Stimulated activated effector memory CD8-positive, alpha-beta T cell treated with anti-CD3 and anti-CD28 coated beads, Interleukin-12 subunit alpha, Interleukin-12 subunit beta, amount 100 ng/mL, for 72 hours (primary cell): ENCODE results near the gene GRM1.
"Not testable (repeated sequence)": the region's sequence is repeated elsewhere in the genome, so short reads cannot be mapped to it uniquely, and the experiment has no call there.

Experiments
- ATAC-seq: fragments of 150-1000 bp; cut with Tn5 transposase; 2 replicates; pipeline ENCODE4 v1.10.0; 2021
- DNase-seq, 2 donors: peaks; one replicate each; pipeline ENCODE4 v3.0.0; 2021 to 2022; ENCODE audit warnings: low spot score in 2 of 2
- H3K27ac Mint-ChIP-seq: one replicate; pipeline ENCODE4 v1.8.0; 2022; ENCODE audit warnings: mild to moderate bottlenecking, mixed read lengths
- H3K36me3 Mint-ChIP-seq: one replicate; pipeline ENCODE4 v1.8.0; 2022; ENCODE audit warnings: mild to moderate bottlenecking, mixed read lengths
- H3K4me1 Mint-ChIP-seq: one replicate; pipeline ENCODE4 v1.8.0; 2022; ENCODE audit warnings: mixed read lengths
- H3K4me3 Mint-ChIP-seq: one replicate; pipeline ENCODE4 v1.8.0; 2022; ENCODE audit warnings: mild to moderate bottlenecking, mixed read lengths
- H3K9me3 Mint-ChIP-seq: one replicate; pipeline ENCODE4 v1.8.0; 2022; ENCODE audit warnings: mixed read lengths

The GRM1 gene

DNA sequence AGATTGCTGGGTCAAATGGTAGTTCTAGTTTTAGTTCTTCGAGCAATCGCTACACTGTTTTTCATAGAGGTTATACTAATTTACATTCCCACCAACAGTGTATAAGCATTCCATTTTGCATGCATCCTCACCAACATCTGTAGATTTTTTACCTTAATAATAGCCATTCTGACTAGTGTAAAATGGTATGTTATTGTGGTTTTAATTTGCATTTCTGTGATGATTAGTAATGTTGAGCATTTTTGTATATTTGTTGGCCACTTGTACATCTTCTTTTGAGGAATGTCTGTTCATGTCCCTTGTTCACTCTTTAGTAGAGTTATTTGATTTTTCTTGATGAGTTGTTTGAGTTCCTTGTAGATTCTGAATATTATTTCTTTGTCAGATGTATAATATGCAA lies 236.2 kb downstream of the GRM1 start:
- no peaks in the 10 kb centered on the region for H3K4me1 Mint-ChIP-seq
- H3K9me3 Mint-ChIP-seq = peaks cover 3% of the 10 kb centered on the region
- ATAC-seq (no peak), DNase-seq (no peak)
- H3K27ac Mint-ChIP-seq = no peak overlapping the region
- H3K36me3 Mint-ChIP-seq = no peaks in the 10 kb centered on the region
- no peak overlapping the region for H3K4me3 Mint-ChIP-seq

DNA sequence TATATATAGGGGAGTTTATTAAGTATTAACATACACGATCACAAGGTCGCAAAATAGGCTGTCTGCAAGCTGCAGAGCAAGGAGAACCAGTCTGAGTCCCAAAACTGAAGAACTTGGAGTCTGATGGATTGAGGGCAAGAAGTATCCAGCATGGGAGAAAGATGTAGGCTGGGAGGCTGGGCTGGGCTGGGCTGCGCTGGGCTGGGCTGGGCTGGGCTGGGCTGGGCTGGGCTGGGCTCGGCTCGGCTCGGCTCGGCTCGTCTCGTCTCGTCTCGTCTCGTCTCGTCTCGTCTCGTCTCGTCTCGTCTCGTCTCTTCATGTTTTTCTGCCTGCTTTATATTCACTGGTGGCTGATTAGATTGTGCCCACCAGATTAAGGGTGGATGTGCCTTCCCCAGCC lies 238.6 kb downstream of the GRM1 start:
- peaks cover 3% of the 10 kb centered on the region for H3K9me3 Mint-ChIP-seq
- no peak for ATAC-seq

DNA sequence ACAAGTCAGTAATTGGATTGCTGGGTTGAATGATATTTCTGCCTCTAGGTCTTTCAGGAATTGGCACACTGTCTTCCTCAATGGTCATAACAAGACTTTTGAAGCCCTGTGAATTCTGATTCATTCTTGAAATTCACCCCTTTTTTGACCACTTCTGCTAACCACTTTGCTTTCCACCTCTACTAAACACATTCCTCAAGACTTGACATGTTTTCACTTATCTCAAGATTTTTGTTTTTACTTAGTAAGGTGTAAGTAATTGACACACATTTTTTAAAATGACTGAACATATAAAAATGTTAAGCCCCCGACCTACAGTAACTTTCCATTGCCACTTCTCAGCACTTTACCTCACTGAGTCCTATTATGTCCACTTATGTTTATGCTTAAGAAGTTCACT lies 239.1 kb downstream of the GRM1 start:
- Mint-ChIP-seq H3K4me3 (no peak overlapping the region), H3K27ac (no peak overlapping the region), H3K9me3 (peaks cover 3% of the 10 kb centered on the region), H3K4me1 (no peaks in the 10 kb centered on the region), H3K36me3 (no peaks in the 10 kb centered on the region)
- ATAC-seq = no peak
- DNase-seq = no peak

More for the DNA sequence above, 238.6 kb downstream of the GRM1 start:
- no peaks in the 10 kb centered on the region for H3K36me3 Mint-ChIP-seq
- no peak overlapping the region for H3K4me3 Mint-ChIP-seq
- H3K4me1 Mint-ChIP-seq = no peaks in the 10 kb centered on the region
- H3K27ac Mint-ChIP-seq = no peak overlapping the region
- no peak for DNase-seq

DNA sequence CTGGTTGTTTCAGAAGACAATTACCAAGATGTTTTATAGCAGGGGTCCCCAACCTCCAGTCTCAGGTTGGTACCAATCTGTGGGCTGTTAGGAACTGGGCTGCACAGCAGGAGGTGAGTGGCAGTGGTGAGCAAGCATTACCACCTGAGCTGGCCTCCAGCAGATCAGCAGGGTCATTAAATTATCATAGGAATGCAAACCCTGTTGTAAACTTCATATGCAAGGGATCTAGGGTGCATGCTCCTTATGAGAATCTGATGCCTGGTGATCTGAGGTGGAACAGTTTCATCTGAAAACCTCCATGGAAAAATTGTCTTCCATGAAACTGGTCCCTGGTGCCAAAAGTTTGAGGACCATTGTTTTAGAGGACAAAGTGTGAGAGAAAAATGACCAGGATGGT lies 240.6 kb downstream of the GRM1 start:
- H3K27ac Mint-ChIP-seq = no peak overlapping the region

DNA sequence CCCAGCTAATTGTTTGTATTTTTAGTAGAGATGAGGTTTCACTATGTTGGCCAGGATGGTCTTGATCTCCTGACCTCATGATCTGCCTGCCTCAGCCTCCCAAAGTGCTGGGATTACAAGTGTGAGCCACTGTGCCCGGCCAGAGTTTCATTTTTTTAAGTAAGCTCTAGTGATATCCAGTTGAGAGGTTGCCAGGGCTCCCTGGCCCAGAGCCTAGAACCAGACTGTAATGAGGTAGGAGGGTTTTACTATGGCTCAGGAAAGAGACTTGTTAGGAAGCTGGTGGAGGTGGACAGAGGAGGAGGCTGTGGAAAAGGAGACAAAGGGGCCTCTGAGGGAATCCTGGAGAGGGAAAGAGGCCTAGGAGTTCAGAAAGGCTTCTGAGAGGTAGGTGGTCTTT lies 242.3 kb downstream of the GRM1 start:
- H3K36me3 Mint-ChIP-seq, ATAC-seq, H3K4me1 Mint-ChIP-seq, DNase-seq, H3K27ac Mint-ChIP-seq, H3K4me3 Mint-ChIP-seq, H3K9me3 Mint-ChIP-seq: not testable (repeated sequence)

More for the DNA sequence above, 240.6 kb downstream of the GRM1 start:
- Mint-ChIP-seq H3K36me3 (no peaks in the 10 kb centered on the region), H3K9me3 (peaks cover 3% of the 10 kb centered on the region), H3K4me3 (no peak overlapping the region), H3K4me1 (no peaks in the 10 kb centered on the region)
- DNase-seq = no peak
- ATAC-seq = no peak

DNA sequence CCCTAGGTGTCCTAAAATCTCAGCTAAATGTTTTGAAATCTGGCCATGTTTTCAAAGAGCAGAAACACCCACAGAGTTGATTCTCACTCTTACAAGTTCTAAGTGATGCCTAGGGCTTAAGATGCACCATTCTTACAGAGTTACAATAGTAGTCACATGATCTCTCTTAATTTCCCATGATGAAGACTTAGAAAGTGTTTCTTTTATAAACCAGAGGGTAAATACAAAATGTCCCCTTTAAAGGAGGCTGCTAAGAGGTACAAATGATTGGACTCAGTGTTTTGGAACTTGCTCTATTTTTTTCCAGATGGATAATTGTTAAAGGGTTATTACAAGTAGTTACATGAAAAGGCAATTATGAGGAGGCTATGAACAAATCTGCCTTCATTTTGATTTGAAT lies 244.6 kb downstream of the GRM1 start:
- Mint-ChIP-seq H3K4me1 (no peaks in the 10 kb centered on the region), H3K9me3 (peaks cover 3% of the 10 kb centered on the region), H3K36me3 (no peaks in the 10 kb centered on the region), H3K27ac (no peak overlapping the region), H3K4me3 (no peak overlapping the region)
- DNase-seq (no peak), ATAC-seq (no peak)

DNA sequence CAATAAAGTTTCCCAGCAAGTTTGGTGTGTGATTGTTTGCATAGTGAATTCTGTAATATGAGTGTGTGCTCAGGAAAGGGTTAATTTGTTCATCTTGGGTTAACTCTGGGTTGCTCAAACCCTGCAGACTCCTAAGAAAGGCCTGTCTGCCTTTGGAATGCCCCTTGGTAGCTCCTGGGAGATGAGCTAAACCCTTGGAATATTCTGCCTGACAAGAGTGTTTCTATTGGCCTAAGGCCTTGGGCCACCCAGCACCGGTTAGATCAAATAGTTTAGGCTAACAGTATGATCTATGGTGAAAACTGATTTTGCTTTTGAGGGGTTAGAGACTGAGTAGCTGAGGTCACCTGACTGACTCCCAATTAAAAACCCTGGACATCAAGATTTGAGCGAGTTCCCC lies 248.3 kb downstream of the GRM1 start:
- Mint-ChIP-seq H3K27ac (no peak overlapping the region), H3K9me3 (peaks cover 3% of the 10 kb centered on the region), H3K4me1 (no peaks in the 10 kb centered on the region), H3K36me3 (no peaks in the 10 kb centered on the region), H3K4me3 (no peak overlapping the region)
- no peak for DNase-seq
- ATAC-seq = no peak

DNA sequence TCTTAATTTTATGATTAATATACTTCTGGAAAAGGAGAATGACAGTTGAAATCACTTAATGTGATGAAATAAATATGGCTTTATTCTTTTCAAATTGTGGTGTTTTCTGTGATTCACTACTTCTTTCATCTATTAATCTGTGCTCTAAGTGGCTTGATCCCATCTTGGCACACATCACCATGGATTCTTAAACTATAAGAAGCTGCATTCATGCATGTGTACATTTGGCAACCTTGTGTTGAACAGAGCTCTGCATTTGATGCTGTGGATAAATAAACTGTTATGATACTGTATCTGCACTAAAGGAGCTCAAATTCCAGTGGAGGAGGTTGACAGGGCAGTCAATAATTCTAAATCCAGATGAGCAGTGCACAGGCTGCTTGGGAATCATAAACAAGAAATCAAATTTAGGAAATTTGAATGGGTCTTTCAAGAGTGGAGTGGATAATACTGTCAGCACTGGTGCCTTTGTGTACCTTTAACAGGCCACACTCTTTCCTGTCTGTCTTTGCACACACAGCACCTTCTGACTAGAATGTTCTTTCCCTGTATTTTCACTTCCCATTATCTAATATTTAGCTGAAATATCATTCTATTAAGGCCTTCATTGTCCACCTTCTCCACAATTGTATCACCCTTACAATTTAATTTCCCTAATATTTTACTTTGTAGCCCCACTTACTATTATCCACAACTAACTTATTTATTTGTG lies 252.9 kb downstream of the GRM1 start:
- H3K9me3 Mint-ChIP-seq = peaks cover 4% of the 10 kb centered on the region
- DNase-seq (no peak), ATAC-seq (no peak)
- no peaks in the 10 kb centered on the region for H3K4me1 Mint-ChIP-seq
- H3K36me3 Mint-ChIP-seq = no peaks in the 10 kb centered on the region
- no peak overlapping the region for H3K27ac Mint-ChIP-seq
- H3K4me3 Mint-ChIP-seq = no peak overlapping the region

DNA sequence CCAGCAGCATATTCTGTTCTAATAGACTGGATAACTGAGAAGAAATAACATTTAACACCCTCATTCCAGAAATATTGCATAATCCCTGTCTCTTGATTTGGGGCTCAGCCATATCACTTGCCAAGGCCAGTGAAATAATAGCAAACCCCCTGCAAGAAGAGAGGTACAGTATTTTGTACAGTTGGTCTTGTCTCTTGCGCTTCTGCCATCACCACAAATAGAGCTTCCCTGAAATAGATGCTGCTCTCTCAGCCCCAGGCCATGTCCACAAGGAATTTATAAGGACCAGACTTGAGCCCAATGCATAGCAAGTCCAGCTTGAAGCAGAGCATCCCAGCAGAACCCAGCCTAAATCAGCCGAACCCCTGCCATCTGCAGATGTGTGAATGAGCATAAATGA lies 254.0 kb downstream of the GRM1 start:
- DNase-seq = no peak
- no peak overlapping the region for H3K27ac Mint-ChIP-seq
- peaks cover 6% of the 10 kb centered on the region for H3K9me3 Mint-ChIP-seq
- no peaks in the 10 kb centered on the region for H3K36me3 Mint-ChIP-seq
- ATAC-seq = no peak
- H3K4me1 Mint-ChIP-seq = no peaks in the 10 kb centered on the region
- no peak overlapping the region for H3K4me3 Mint-ChIP-seq

DNA sequence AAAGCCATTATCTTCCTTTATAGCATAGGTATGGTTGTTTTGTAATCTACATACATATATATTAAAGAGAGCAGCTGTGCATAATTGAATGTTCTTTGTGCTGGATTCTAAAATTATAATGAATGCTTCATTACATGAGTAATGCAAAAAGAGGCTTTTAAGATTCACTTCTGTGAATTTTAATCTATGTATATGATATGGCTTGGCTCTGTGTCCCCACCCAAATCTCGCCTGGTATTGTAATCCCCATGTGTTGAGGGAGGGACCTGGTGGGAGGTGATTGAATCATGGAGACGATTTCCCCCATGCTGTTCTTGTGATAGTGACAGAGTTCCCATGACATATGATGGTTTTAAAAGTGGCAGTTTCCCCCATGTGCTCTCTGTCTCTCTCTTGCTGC lies 255.4 kb downstream of the GRM1 start:
- H3K9me3 Mint-ChIP-seq = peaks cover 6% of the 10 kb centered on the region
- H3K4me1 Mint-ChIP-seq = no peaks in the 10 kb centered on the region
- H3K36me3 Mint-ChIP-seq = no peaks in the 10 kb centered on the region
- no peak overlapping the region for H3K27ac Mint-ChIP-seq
- DNase-seq = no peak
- no peak for ATAC-seq
- no peak overlapping the region for H3K4me3 Mint-ChIP-seq

DNA sequence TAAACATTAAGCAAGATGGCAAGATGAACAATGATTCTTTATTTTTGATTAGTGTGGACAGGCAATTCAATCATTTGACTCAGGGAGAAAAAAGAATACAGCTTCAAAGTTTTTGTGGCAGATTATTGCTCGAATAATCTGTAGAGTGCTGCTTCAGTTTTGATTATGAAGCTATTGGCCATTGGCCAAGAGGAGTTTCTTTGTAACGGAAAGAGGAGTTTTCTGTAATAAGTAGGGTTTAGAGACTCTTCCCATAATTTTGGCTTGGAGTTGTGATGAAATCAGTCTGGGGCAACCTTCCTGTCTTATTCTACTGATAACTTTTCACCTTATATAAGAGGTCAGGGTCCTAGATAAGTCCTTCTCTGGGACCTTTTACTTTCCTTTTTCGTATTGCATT lies 258.1 kb downstream of the GRM1 start:
- Mint-ChIP-seq H3K27ac (no peak overlapping the region), H3K4me1 (no peaks in the 10 kb centered on the region), H3K9me3 (peaks cover 6% of the 10 kb centered on the region), H3K36me3 (no peaks in the 10 kb centered on the region), H3K4me3 (no peak overlapping the region)
- DNase-seq (no peak), ATAC-seq (no peak)

DNA sequence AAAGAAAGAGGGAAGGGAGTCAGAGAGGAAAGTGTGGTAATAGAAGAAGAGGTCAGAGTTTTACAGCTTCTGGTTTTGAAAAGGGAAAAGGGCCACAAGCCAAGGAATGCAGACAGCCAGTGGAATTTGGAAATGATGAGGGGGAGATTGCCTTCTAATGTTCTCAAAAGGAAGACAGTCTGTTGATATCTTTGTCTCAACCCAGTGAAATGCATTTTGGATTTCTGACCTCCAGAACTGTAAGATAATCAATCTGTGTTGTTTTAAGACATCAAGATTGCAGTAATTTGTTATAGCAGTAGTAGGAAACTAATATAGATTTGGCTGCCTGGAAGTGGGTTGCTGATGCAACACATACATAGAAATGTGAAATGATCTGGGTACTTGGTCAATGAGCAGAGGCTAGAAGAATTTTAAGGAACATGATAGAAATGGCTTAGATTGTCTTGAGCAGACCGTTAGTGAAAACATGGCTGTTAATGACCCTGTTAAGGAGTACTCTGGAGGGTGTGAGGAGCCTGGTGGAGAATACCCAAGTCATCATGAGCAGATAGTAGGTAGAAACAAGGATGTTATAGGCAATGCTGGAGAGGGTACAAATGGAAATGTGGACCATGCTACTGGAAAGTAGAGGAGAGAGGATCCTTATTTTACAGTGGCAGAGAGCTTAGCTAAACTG lies 259.0 kb downstream of the GRM1 start:
- Mint-ChIP-seq H3K4me1 (no peaks in the 10 kb centered on the region), H3K9me3 (peaks cover 7% of the 10 kb centered on the region), H3K4me3 (no peak overlapping the region), H3K36me3 (no peaks in the 10 kb centered on the region), H3K27ac (no peak overlapping the region)
- ATAC-seq (no peak), DNase-seq (no peak)

DNA sequence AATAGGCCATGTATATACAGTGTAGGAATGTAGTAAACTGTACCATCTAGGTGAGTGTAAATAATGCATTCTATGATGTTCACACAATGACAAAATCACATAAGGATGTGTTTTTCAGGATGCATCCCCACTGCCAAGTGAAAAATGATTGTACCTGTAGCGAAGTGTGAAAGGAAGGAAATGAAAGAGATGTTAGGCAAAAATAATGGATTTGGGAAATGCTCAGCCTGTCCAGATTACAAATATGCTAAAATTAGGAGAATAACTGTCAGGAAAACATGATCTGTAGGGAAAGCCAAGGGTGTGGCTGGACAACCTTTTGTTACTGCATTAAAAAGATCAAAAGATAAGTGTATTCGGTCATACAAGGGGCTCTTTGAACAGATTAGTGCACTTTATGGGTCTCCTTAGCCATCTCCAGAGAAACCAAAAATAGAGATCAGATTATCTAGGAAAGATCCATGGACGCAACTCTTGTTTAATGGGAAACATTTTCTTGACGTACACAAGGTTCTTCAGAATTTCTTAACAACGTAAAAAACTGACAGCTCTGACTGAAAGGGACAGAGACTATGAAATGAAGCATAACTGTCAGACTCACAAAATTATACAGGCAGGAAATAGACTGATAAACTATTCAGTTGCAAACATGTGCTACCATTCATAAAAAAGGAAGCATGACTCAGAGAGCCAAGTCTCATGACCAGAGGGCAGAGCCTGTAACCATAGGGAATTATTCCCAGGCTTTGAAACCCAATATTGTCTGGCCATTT lies 261.1 kb downstream of the GRM1 start:
- Mint-ChIP-seq H3K36me3 (no peaks in the 10 kb centered on the region), H3K4me1 (no peaks in the 10 kb centered on the region), H3K4me3 (no peak overlapping the region), H3K27ac (no peak overlapping the region), H3K9me3 (peaks cover 9% of the 10 kb centered on the region)
- no peak for ATAC-seq
- DNase-seq = no peak

DNA sequence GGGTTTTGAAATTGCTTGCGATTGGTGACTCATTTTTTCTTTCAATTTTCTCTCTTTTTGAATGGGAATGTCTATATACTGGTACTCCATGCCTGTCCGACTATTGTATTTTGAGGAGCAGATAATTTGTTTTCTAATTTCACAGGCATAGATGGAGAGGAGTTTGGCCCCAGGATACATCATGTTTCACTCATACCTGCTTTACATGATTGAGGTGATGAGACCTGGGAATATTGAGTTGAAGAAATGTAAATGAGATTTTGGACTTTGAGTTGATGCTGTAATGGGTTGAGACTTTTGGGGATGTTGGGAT lies 261.7 kb downstream of the GRM1 start:
- no peak overlapping the region for H3K27ac Mint-ChIP-seq
- H3K9me3 Mint-ChIP-seq = peaks cover 6% of the 10 kb centered on the region
- H3K4me1 Mint-ChIP-seq = no peaks in the 10 kb centered on the region
- ATAC-seq (no peak), DNase-seq (no peak)
- H3K4me3 Mint-ChIP-seq = no peak overlapping the region
- no peaks in the 10 kb centered on the region for H3K36me3 Mint-ChIP-seq

DNA sequence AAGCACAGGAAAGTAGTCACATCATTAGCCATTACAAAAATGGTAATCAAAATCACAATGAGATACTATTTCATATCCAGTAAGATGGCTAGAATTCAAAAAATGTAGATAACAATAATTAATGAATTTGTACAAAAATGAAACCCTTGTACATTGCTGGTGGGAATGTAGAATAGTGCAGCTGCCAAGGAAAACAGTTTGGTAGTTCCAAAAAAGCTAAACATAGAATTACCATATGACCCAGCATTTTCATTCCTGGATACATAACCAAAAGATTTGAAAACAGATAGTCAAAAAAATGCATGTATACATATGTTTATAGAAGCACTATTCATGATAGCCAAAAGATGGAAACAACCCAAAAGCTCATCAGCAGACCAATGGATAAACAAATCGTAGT lies 263.6 kb downstream of the GRM1 start:
- no peaks in the 10 kb centered on the region for H3K4me1 Mint-ChIP-seq
- ATAC-seq = no peak
- no peaks in the 10 kb centered on the region for H3K36me3 Mint-ChIP-seq
- H3K27ac Mint-ChIP-seq = no peak overlapping the region
- H3K4me3 Mint-ChIP-seq = no peak overlapping the region
- DNase-seq = no peak
- H3K9me3 Mint-ChIP-seq = peaks cover 4% of the 10 kb centered on the region

DNA sequence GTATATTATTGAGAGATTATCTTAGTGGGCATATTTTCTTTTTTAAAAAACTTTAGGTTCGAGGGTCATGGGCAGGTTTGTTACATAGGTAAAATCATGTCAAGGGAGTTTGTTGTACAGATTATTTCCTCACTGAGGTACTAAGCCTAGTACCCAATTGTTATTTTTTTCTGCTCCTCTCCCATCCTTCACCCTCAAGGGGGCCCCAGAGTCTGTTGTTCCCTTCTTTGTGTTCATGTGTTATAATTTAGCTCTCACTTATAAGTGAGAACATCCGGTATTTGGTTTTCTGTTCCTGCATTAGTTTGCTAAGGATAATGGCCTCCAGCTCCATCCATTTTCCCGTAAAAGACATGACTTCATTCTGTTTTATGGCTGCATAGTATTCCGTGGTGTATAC lies 266.8 kb downstream of the GRM1 start:
- Mint-ChIP-seq H3K4me3 (no peak overlapping the region), H3K27ac (no peak overlapping the region), H3K9me3 (peaks cover 3% of the 10 kb centered on the region), H3K4me1 (no peaks in the 10 kb centered on the region), H3K36me3 (no peaks in the 10 kb centered on the region)
- no peak for DNase-seq
- no peak for ATAC-seq
